Caco-2 (cell line): Measurements from ENCODE around the gene LYZL4. TPM values are rescaled to one million over a fixed set of nuclear protein-coding genes. Genes with fewer than 3 reads are reported as not detected.

ENCODE experiments used
- BruUV-seq: library from RNA; stranded (reverse); fragments of 400-500 nt; replicated peaks from 2 replicates; lab custom pipeline; 2021; lab: Mats Ljungman, UMichigan
- CTCF ChIA-PET: fragments of 300-600 bp; sonication (Branson Sonifier 250); formaldehyde crosslinking; loops from one replicate; lab custom pipeline; 2022; ENCODE audit warnings: antibody characterized with exemption; lab: Charles Lee
- POLR2A ChIA-PET: fragments of 300-600 bp; sonication (Branson Sonifier 250); formaldehyde crosslinking; loops from one replicate; lab custom pipeline; 2022; ENCODE audit warnings: antibody characterized with exemption; lab: Charles Lee
- DNase-seq, 2 experiments: peaks; one replicate each; pipeline versions ENCODE4 v3.0.0 to v3.0.0-alpha.2; 2020 to 2022
- H3K27me3 ChIP-seq: replicated peaks from 2 replicates; pipeline ENCODE4 v1.6.0; 2011; ENCODE audit warnings: low read length; ENCODE audit not compliant: control insufficient read depth, insufficient read depth
- H3K36me3 ChIP-seq: 2 replicates; pipeline ENCODE4 v1.5.1; 2011; ENCODE audit warnings: low read length; ENCODE audit not compliant: control insufficient read depth, insufficient read depth
- H3K4me1 ChIP-seq: fragments of 250-450 bp; sonication (Bioruptor Pico); 2 replicates; pipeline ENCODE4 v1.5.1; 2020; ENCODE audit warnings: mild to moderate bottlenecking
- H3K4me3 ChIP-seq: 2 replicates; pipeline ENCODE4 v1.5.1; 2011; ENCODE audit warnings: low read depth, mild to moderate bottlenecking, control low read depth, low read length
- H3K9me3 ChIP-seq: fragments of 250-450 bp; sonication (Bioruptor Pico); 2 replicates; pipeline ENCODE4 v1.5.1; 2020; ENCODE audit warnings: mild to moderate bottlenecking, moderate library complexity
- H3K27ac Mint-ChIP-seq: one replicate; pipeline ENCODE4 v1.8.0; 2022; ENCODE audit warnings: mixed read lengths; ENCODE audit not compliant: unreplicated experiment
- H3K27me3 Mint-ChIP-seq: one replicate; pipeline ENCODE4 v1.8.0; 2022; ENCODE audit warnings: mixed read lengths; ENCODE audit not compliant: insufficient read depth, unreplicated experiment
- H3K36me3 Mint-ChIP-seq: one replicate; pipeline ENCODE4 v1.8.0; 2022; ENCODE audit warnings: mild to moderate bottlenecking, mixed read lengths; ENCODE audit not compliant: insufficient read depth, unreplicated experiment
- H3K4me1 Mint-ChIP-seq: one replicate; pipeline ENCODE4 v1.8.0; 2022; ENCODE audit warnings: low read depth, mixed read lengths; ENCODE audit not compliant: unreplicated experiment
- H3K4me3 Mint-ChIP-seq: one replicate; pipeline ENCODE4 v1.8.0; 2022; ENCODE audit warnings: mild to moderate bottlenecking, moderate library complexity, mixed read lengths; ENCODE audit not compliant: unreplicated experiment
- H3K9me3 Mint-ChIP-seq: one replicate; pipeline ENCODE4 v1.8.0; 2022; ENCODE audit warnings: mixed read lengths; ENCODE audit not compliant: unreplicated experiment
- intact Hi-C: fragments of 100-400 bp; cut with micrococcal nuclease; formaldehyde crosslinking; loops from one replicate; pipeline ENCODE4 v1.10.0; 2022; ENCODE audit not compliant: unreplicated experiment
- total RNA-seq: library from RNA; stranded (reverse); gene quantifications from 2 replicates; pipeline ENCODE4 v1.2.3, GENCODE V29; 2022
- TF ChIP-seq, protein P1 (sequence below), 2 experiments: fragments of 200-600 bp in 1 of 2; IDR thresholded peaks; 1 replicate in 1 of 2; 2 replicates in 1 of 2; pipeline versions ENCODE4 v1.5.1 to v1.8.0; 2011 to 2022; ENCODE audit warnings: antibody characterized with exemption in 1 of 2, control low read depth in 1 of 2, inconsistent platforms in 1 of 2, low read depth in 1 of 2, low read length in 1 of 2, mild to moderate bottlenecking in 1 of 2, moderate library complexity in 1 of 2; ENCODE audit not compliant: insufficient read depth in 1 of 2, severe bottlenecking in 1 of 2, unreplicated experiment in 1 of 2

Gene LYZL4
- total RNA-seq, 1 experiment from 2014 or later = not detected

DNA sequence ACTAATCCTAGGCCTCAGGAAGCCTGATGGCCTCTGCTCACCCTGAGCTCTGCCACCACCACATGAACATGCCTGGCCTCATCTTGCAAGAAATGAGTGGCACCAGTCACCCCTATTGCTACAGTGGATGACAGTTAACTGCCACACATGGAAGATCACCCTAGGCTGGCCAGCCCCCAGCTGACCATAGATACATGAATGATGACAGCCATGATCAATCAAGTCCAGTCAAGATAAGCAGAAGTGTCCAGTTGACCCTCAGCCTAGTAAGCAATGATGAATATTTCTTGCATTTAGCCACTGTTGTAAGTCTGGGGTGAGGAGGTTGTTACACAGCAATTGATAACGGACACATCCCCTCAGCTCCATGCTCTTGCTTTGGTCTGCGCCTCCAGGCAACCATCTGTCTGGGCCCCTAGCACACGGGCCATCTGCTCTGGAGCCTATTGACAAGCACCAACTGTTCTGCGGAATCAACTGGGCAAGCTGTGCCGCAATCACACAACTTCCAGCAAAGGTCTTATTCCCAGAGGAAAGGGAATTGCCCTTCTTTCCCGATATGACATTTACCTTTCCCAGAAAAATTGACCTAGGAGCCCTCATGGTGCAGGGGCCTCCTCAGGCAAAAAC is 2.2 kb upstream of the LYZL4 start:
- Histone ChIP-seq H3K4me1 (no peaks in the 10 kb centered on the region), H3K9me3 (no peaks in the 10 kb centered on the region), H3K4me3 (no peak overlapping the region), H3K27me3 (no peaks in the 10 kb centered on the region; the same call in 1 of the 2 replicates), H3K36me3 (no peaks in the 10 kb centered on the region)
- BruUV-seq = no TSS peak
- H3K36me3 Mint-ChIP-seq = no peaks in the 10 kb centered on the region
- H3K4me1 Mint-ChIP-seq = no peaks in the 10 kb centered on the region
- ChIA-PET POLR2A (no interaction called here), CTCF (no interaction called here)
- no peak for DNase-seq
- H3K27ac Mint-ChIP-seq = no peak overlapping the region
- no peaks in the 10 kb centered on the region for H3K9me3 Mint-ChIP-seq
- TF ChIP-seq, protein P1, sequence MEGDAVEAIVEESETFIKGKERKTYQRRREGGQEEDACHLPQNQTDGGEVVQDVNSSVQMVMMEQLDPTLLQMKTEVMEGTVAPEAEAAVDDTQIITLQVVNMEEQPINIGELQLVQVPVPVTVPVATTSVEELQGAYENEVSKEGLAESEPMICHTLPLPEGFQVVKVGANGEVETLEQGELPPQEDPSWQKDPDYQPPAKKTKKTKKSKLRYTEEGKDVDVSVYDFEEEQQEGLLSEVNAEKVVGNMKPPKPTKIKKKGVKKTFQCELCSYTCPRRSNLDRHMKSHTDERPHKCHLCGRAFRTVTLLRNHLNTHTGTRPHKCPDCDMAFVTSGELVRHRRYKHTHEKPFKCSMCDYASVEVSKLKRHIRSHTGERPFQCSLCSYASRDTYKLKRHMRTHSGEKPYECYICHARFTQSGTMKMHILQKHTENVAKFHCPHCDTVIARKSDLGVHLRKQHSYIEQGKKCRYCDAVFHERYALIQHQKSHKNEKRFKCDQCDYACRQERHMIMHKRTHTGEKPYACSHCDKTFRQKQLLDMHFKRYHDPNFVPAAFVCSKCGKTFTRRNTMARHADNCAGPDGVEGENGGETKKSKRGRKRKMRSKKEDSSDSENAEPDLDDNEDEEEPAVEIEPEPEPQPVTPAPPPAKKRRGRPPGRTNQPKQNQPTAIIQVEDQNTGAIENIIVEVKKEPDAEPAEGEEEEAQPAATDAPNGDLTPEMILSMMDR (IDR thresholded peaks at IDR 0.05; ENCODE audit: insufficient read depth in 1 of 2, low read depth in 1 of 2, low read length in 1 of 2, severe bottlenecking in 1 of 2, unreplicated experiment in 1 of 2) = no peak
- H3K27me3 Mint-ChIP-seq = peaks cover 7% of the 10 kb centered on the region
- H3K4me3 Mint-ChIP-seq = no peak overlapping the region
- intact Hi-C loops = no loop called here

DNA sequence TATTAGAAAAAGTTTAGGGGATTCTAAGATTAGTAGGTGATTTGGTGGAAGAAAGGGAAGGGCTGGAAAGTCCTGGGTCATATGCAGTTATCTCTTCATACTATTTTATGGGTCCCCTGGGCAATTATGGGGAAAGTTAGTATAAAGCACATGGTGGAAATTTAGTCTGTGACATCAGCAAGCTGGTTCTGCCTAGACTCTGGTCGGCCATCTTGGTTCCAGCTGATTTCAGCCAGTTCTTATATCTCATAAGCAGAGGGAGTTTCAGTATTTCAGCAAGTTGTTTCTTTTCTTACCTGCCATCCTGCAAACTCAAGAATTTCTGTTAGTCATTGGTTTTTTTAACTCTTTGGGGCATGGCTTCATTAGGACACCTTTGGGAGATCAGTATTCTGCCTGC is 1.0 kb upstream of the LYZL4 start:
- DNase-seq = no peak
- Mint-ChIP-seq H3K4me1 (no peaks in the 10 kb centered on the region), H3K4me3 (no peak overlapping the region), H3K27ac (no peak overlapping the region), H3K27me3 (peaks cover 7% of the 10 kb centered on the region), H3K36me3 (no peaks in the 10 kb centered on the region), H3K9me3 (no peaks in the 10 kb centered on the region)
- ChIA-PET POLR2A (no interaction called here), CTCF (no interaction called here)
- H3K4me3 ChIP-seq = no peak overlapping the region
- intact Hi-C loops = no loop called here
- no peaks in the 10 kb centered on the region for H3K4me1 ChIP-seq
- TF ChIP-seq, protein P1 (IDR thresholded peaks at IDR 0.05; ENCODE audit: insufficient read depth in 1 of 2, low read depth in 1 of 2, low read length in 1 of 2, severe bottlenecking in 1 of 2, unreplicated experiment in 1 of 2) = no peak
- no peaks in the 10 kb centered on the region for H3K36me3 ChIP-seq
- BruUV-seq = no TSS peak
- no peaks in the 10 kb centered on the region; the same call in 1 of the 2 replicates for H3K27me3 ChIP-seq
- H3K9me3 ChIP-seq = no peaks in the 10 kb centered on the region

DNA sequence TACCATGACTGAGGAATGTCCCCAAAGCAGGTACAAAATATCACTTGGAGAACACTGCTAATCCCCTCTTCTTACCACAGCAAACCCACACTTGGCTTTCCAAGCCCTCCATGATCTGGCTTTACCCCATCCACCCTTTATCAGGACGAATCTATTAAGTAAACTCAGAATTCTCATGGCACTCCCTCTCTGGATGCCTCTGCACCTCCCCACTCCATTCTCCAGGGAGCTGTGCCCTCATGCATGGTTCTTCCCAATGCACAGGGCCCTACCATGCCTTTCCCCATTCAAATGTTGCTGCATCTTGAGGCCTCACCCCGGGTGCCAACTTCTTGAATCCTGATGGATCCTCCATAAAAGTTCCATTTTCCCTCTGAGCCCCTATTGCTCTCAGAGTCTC is 2.3 kb downstream of the LYZL4 start:
- BruUV-seq = no TSS peak

More for the DNA sequence above, 2.3 kb downstream of the LYZL4 start:
- Mint-ChIP-seq H3K36me3 (no peaks in the 10 kb centered on the region), H3K27ac (no peak overlapping the region), H3K27me3 (peaks cover 4% of the 10 kb centered on the region), H3K9me3 (no peaks in the 10 kb centered on the region), H3K4me3 (no peak overlapping the region), H3K4me1 (no peaks in the 10 kb centered on the region)
- CTCF ChIA-PET = no interaction called here
- TF ChIP-seq, protein P1 (IDR thresholded peaks at IDR 0.05; ENCODE audit: insufficient read depth in 1 of 2, low read depth in 1 of 2, low read length in 1 of 2, severe bottlenecking in 1 of 2, unreplicated experiment in 1 of 2) = no peak
- POLR2A ChIA-PET = no interaction called here
- DNase-seq = no peak
- intact Hi-C loops = no loop called here
- H3K4me1 ChIP-seq = no peaks in the 10 kb centered on the region
- no peaks in the 10 kb centered on the region; the same call in 1 of the 2 replicates for H3K27me3 ChIP-seq
- no peaks in the 10 kb centered on the region for H3K9me3 ChIP-seq
- no peak overlapping the region for H3K4me3 ChIP-seq
- H3K36me3 ChIP-seq = no peaks in the 10 kb centered on the region
